C4-2B (cell line): ENCODE data around the gene ASGR1.
"Not testable (repeated sequence)": the region's sequence is repeated elsewhere in the genome, so short reads cannot be mapped to it uniquely, and the experiment has no call there.

Source experiments
- H3K27ac ChIP-seq: fragments of 450-650 bp; 2 replicates; pipeline ENCODE4 v1.5.1; 2017
- CTCF ChIP-seq: fragments of 450-650 bp; conservative IDR thresholded peaks from 2 replicates; pipeline ENCODE4 v1.5.1; 2017; ENCODE audit warnings: mild to moderate bottlenecking
- ZFX ChIP-seq: fragments of 450-650 bp; IDR thresholded peaks from 2 replicates; pipeline ENCODE4 v1.6.1; 2017

Gene ASGR1

GRCh38 chr17:7191571-7192270 lies 12.6 kb upstream of the ASGR1 start:
- H3K27ac ChIP-seq = no peak overlapping the region
- TF ChIP-seq CTCF = no peak
- TF ChIP-seq ZFX = no peak

GRCh38 chr17:7191069-7191468 lies 11.9 kb upstream of the ASGR1 start:
- TF ChIP-seq ZFX = no peak
- TF ChIP-seq CTCF = no peak
- no peak overlapping the region for H3K27ac ChIP-seq

- TF ChIP-seq ZFX (no peak), CTCF (no peak)
Measured at GRCh38 chr17:7190276-7190917, 11.2 kb upstream of the ASGR1 start.

GRCh38 chr17:7186241-7186640 lies 7.1 kb upstream of the ASGR1 start:
- TF ChIP-seq ZFX (no peak), CTCF (no peak)
- H3K27ac ChIP-seq = no peak overlapping the region

More at GRCh38 chr17:7190276-7190917, 11.2 kb upstream of the ASGR1 start:
- no peak overlapping the region for H3K27ac ChIP-seq

- H3K27ac ChIP-seq = no peak overlapping the region
- no peak for TF ChIP-seq ZFX
- no peak for TF ChIP-seq CTCF
Measured at GRCh38 chr17:7184647-7185046, 5.5 kb upstream of the ASGR1 start.

GRCh38 chr17:7184091-7184488 lies 4.9 kb upstream of the ASGR1 start:
- TF ChIP-seq CTCF = no peak
- no peak for TF ChIP-seq ZFX
- no peak overlapping the region for H3K27ac ChIP-seq

- H3K27ac ChIP-seq = no peak overlapping the region
- TF ChIP-seq ZFX (no peak), CTCF (no peak)
Measured at GRCh38 chr17:7183433-7184090, 4.4 kb upstream of the ASGR1 start.

GRCh38 chr17:7182101-7182500 lies 2.9 kb upstream of the ASGR1 start:
- H3K27ac ChIP-seq = not testable (repeated sequence)
